ENCODE data around the gene OR4A5.
"Not testable (repeated sequence)": the region's sequence is repeated elsewhere in the genome, so short reads cannot be mapped to it uniquely, and the experiment has no call there.

OR4A5 gene, protein sequence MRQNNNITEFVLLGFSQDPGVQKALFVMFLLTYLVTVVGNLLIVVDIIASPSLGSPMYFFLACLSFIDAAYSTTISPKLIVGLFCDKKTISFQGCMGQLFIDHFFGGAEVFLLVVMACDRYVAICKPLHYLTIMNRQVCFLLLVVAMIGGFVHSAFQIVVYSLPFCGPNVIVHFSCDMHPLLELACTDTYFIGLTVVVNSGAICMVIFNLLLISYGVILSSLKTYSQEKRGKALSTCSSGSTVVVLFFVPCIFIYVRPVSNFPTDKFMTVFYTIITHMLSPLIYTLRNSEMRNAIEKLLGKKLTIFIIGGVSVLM

DNA sequence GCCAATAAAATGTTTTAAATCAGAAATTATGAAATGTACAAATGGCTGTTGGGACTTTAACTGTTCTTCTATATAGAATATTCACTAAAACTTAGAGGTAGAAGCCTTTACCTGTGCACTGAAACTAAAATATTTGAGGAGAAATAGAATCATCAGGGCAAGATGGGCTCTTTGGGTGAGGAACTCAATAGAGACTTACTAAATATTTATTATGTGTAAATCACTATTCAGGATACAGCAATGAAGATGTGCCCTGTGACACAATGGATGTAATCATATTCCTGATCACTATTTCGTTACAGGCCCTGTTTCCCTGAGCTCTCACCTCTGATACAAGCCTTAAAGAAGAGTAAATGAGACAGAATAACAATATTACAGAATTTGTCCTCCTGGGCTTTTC is at the start of gene OR4A5:
Gene OR4A5 (plus strand): TSS at position 301 of the 400 bp plus-strand sequence. CDS start 53 bp downstream, at position 354.
- not testable (repeated sequence) for DNase-seq (ENCODE audit: low read depth in 2 of 2)

- not testable (repeated sequence) for DNase-seq (ENCODE audit: low read depth in 2 of 2)
Measured at GRCh38 chr11:54720094-54720493, 13.5 kb downstream of the OR4A5 start.
